Endothelial cell of umbilical vein (primary cell): Measurements from ENCODE around the gene SLC22A3.
"Not testable (repeated sequence)": the region's sequence is repeated elsewhere in the genome, so short reads cannot be mapped to it uniquely, and the experiment has no call there.

ENCODE experiments used
- CTCF ChIP-seq, 2 donors: IDR thresholded peaks; 1 replicate in 1 of 2; 2 replicates in 1 of 2; pipeline ENCODE4 v1.5.1; 2011; ENCODE audit warnings: low read length in 2 of 2, mild to moderate bottlenecking in 2 of 2, moderate library complexity in 2 of 2, control low read depth in 1 of 2, inconsistent platforms in 1 of 2, low read depth in 1 of 2; ENCODE audit not compliant: insufficient read depth in 1 of 2; ENCODE audit errors: extremely low read depth in 1 of 2
- EZH2 ChIP-seq: IDR thresholded peaks from 2 replicates; pipeline ENCODE4 v1.6.1; 2012; ENCODE audit warnings: borderline replicate concordance, low read depth, mild to moderate bottlenecking, moderate library complexity, low read length, inconsistent platforms; ENCODE audit not compliant: severe bottlenecking
- FOS ChIP-seq: IDR thresholded peaks from 2 replicates; pipeline ENCODE4 v1.6.1; 2011; ENCODE audit warnings: mild to moderate bottlenecking, low read length, moderate library complexity, borderline replicate concordance; ENCODE audit not compliant: insufficient read depth
- GATA2 ChIP-seq: IDR thresholded peaks from 2 replicates; pipeline ENCODE4 v1.7.0; 2011; ENCODE audit warnings: low read depth, mild to moderate bottlenecking, moderate library complexity, mixed read lengths, low read length; ENCODE audit not compliant: insufficient read length, insufficient read depth
- JUN ChIP-seq: IDR thresholded peaks from 2 replicates; pipeline ENCODE4 v1.6.1; 2011; ENCODE audit warnings: borderline replicate concordance, low read depth; ENCODE audit not compliant: insufficient read length, insufficient read depth
- POLR2A ChIP-seq: IDR thresholded peaks from 2 replicates; pipeline ENCODE4 v1.6.1; 2012; ENCODE audit warnings: low read depth, mild to moderate bottlenecking, control low read depth, low read length
- POLR2AphosphoS5 ChIP-seq: IDR thresholded peaks from 2 replicates; pipeline ENCODE4 v1.6.1; 2012; ENCODE audit warnings: low read depth, mild to moderate bottlenecking, control low read depth, low read length, moderate library complexity; ENCODE audit not compliant: insufficient read depth

- not testable (repeated sequence) for TF ChIP-seq FOS; JUN; EZH2; GATA2; CTCF (IDR thresholded peaks at IDR 0.05; ENCODE audit: extremely low read depth in 1 of 2, insufficient read depth in 1 of 2, low read depth in 1 of 2, low read length in 2 of 2); POLR2AphosphoS5; POLR2A
Observed at GRCh38 chr6:160467261-160467871, 119.2 kb downstream of the SLC22A3 start.
